Endothelial cell of umbilical vein (primary cell): ENCODE results near the gene MINK1. TPM values are rescaled to one million over a fixed set of nuclear protein-coding genes. Genes with fewer than 3 reads are reported as not detected.

Source experiments
- BruUV-seq: library from RNA; stranded (reverse); fragments of 400-500 nt; replicated peaks from 2 replicates; lab custom pipeline; 2021; lab: Mats Ljungman, UMichigan
- CTCF ChIA-PET: fragments of 300-600, 350-600 bp; sonication (Branson Sonifier 250); formaldehyde crosslinking; loops from one replicate; lab custom pipeline; 2021; ENCODE audit warnings: antibody characterized with exemption, inconsistent platforms; lab: Charles Lee
- POLR2A ChIA-PET: fragments of 300-600, 350-600 bp; sonication (Branson Sonifier 250); formaldehyde crosslinking; loops from one replicate; lab custom pipeline; 2021; ENCODE audit warnings: antibody characterized with exemption, inconsistent platforms; lab: Charles Lee
- DNase-seq: peaks from one replicate; pipeline ENCODE4 v3.0.0-alpha.2; 2011; ENCODE audit warnings: low read depth, low spot score
- FAIRE-seq: peaks from 2 replicates; lab custom pipeline; 2011; peaks lifted over from hg19 to GRCh38; lab: Jason Lieb, UNC
- H2AFZ ChIP-seq: 2 replicates; pipeline ENCODE4 v1.6.0; 2012; ENCODE audit warnings: low read depth, low read length, control low read depth, inconsistent platforms
- H3K27ac ChIP-seq: 2 replicates; pipeline ENCODE4 v1.5.1; 2011; ENCODE audit warnings: low read depth, mild to moderate bottlenecking, control low read depth, low read length, moderate library complexity; ENCODE audit not compliant: insufficient read depth
- H3K27me3 ChIP-seq, 2 experiments: 2 replicates each; pipeline versions ENCODE4 v1.6.0 to v1.6.1; 2011; ENCODE audit warnings: low read length in 2 of 2, mixed read lengths in 1 of 2; ENCODE audit not compliant: control insufficient read depth in 2 of 2, insufficient read depth in 2 of 2
- H3K36me3 ChIP-seq, 2 experiments: 2 replicates in 1 of 2; 3 replicates in 1 of 2; pipeline ENCODE4 v1.5.1; 2011; ENCODE audit warnings: low read length in 2 of 2, mild to moderate bottlenecking in 1 of 2, moderate library complexity in 1 of 2; ENCODE audit not compliant: control insufficient read depth in 2 of 2, insufficient read depth in 2 of 2; ENCODE audit errors: extremely low read depth in 1 of 2
- H3K4me1 ChIP-seq: 3 replicates; pipeline ENCODE4 v1.5.1; 2011; ENCODE audit warnings: mild to moderate bottlenecking, low read length; ENCODE audit not compliant: control insufficient read depth, insufficient read depth; ENCODE audit errors: extremely low read depth
- H3K4me2 ChIP-seq: 2 replicates; pipeline ENCODE4 v1.6.1; 2011; ENCODE audit warnings: low read length, control low read depth, mixed read lengths; ENCODE audit not compliant: insufficient read depth
- H3K4me3 ChIP-seq, 3 experiments: fragments of 200-600 bp in 1 of 3; sonication (generic), shearing (Covaris generic) in 1 of 3; replicated peaks in 1 of 3; 2 replicates each; pipeline ENCODE4 v1.5.1; 2011 to 2016; ENCODE audit warnings: control low read depth in 3 of 3, low read length in 3 of 3, mild to moderate bottlenecking in 2 of 3, inconsistent platforms in 1 of 3, low read depth in 1 of 3, moderate library complexity in 1 of 3; ENCODE audit not compliant: insufficient read depth in 1 of 3
- H3K79me2 ChIP-seq: 2 replicates; pipeline ENCODE4 v1.6.0; 2012; ENCODE audit warnings: low read length, inconsistent platforms; ENCODE audit not compliant: control insufficient read depth, insufficient read depth
- H3K9ac ChIP-seq: replicated peaks from 2 replicates; pipeline ENCODE3; 2011; ENCODE audit warnings: low read length, control low read depth; ENCODE audit not compliant: insufficient read depth; ENCODE audit errors: extremely low read depth
- H3K9me1 ChIP-seq: replicated peaks from 3 replicates; pipeline ENCODE4 v1.6.0; 2011; ENCODE audit warnings: mild to moderate bottlenecking, low read length; ENCODE audit not compliant: control insufficient read depth, insufficient read depth; ENCODE audit errors: extremely low read depth
- H3K9me3 ChIP-seq: replicated peaks from 2 replicates; pipeline ENCODE4 v1.5.1; 2012; ENCODE audit warnings: low read length, inconsistent platforms; ENCODE audit not compliant: control insufficient read depth, insufficient read depth
- H4K20me1 ChIP-seq: replicated peaks from 2 replicates; pipeline ENCODE3; 2011; ENCODE audit warnings: mild to moderate bottlenecking, low read length; ENCODE audit not compliant: control insufficient read depth, insufficient read depth; ENCODE audit errors: extremely low read depth
- EZH2 ChIP-seq: IDR thresholded peaks from 2 replicates; pipeline ENCODE4 v1.6.1; 2012; ENCODE audit warnings: borderline replicate concordance, low read depth, mild to moderate bottlenecking, moderate library complexity, low read length, inconsistent platforms; ENCODE audit not compliant: severe bottlenecking
- FOS ChIP-seq: IDR thresholded peaks from 2 replicates; pipeline ENCODE4 v1.6.1; 2011; ENCODE audit warnings: mild to moderate bottlenecking, low read length, moderate library complexity, borderline replicate concordance; ENCODE audit not compliant: insufficient read depth
- GATA2 ChIP-seq: IDR thresholded peaks from 2 replicates; pipeline ENCODE4 v1.7.0; 2011; ENCODE audit warnings: low read depth, mild to moderate bottlenecking, moderate library complexity, mixed read lengths, low read length; ENCODE audit not compliant: insufficient read length, insufficient read depth
- JUN ChIP-seq: IDR thresholded peaks from 2 replicates; pipeline ENCODE4 v1.6.1; 2011; ENCODE audit warnings: borderline replicate concordance, low read depth; ENCODE audit not compliant: insufficient read length, insufficient read depth
- MYC ChIP-seq: IDR thresholded peaks from one replicate; pipeline ENCODE4 v1.6.1; 2011; ENCODE audit warnings: mild to moderate bottlenecking, low read depth, low read length
- POLR2A ChIP-seq: IDR thresholded peaks from 2 replicates; pipeline ENCODE4 v1.6.1; 2012; ENCODE audit warnings: low read depth, mild to moderate bottlenecking, control low read depth, low read length
- POLR2AphosphoS5 ChIP-seq: IDR thresholded peaks from 2 replicates; pipeline ENCODE4 v1.6.1; 2012; ENCODE audit warnings: low read depth, mild to moderate bottlenecking, control low read depth, low read length, moderate library complexity; ENCODE audit not compliant: insufficient read depth
- dilution Hi-C: fragments of 300-500 bp; cut with MboI; formaldehyde crosslinking; loops from one replicate; pipeline ENCODE4 v1.15.0; 2019; ENCODE audit warnings: low sequenced_read_pairs; ENCODE audit not compliant: extremely low pct_ligation_motif_present
- intact Hi-C: fragments of 100-400 bp; cut with micrococcal nuclease; formaldehyde crosslinking; loops from one replicate; pipeline ENCODE4 v1.10.0; 2022
- polyA plus RNA-seq, 4 experiments: library from polyadenylated mRNA; depleted of rRNA in 3 of 4; stranded (reverse) in 3 of 4; unstranded in 1 of 4; fragments of >200 nt; gene quantifications; 2 replicates each; pipeline versions ENCODE4 v1.2.1 to v1.2.3, GENCODE V29; 2011 to 2012; ENCODE audit warnings: missing spikeins in 1 of 4
- total RNA-seq: library from RNA; stranded (reverse); gene quantifications from 2 replicates; pipeline ENCODE4 v1.2.3, GENCODE V29; 2021
- TF ChIP-seq, protein P1 (sequence below): IDR thresholded peaks from 2 replicates; pipeline ENCODE4 v1.6.1; 2011; ENCODE audit not compliant: insufficient read depth, insufficient read length
- TF ChIP-seq, protein P2 (sequence below), 2 donors: IDR thresholded peaks; 1 replicate in 1 of 2; 2 replicates in 1 of 2; pipeline ENCODE4 v1.5.1; 2011; ENCODE audit warnings: low read length in 2 of 2, mild to moderate bottlenecking in 2 of 2, moderate library complexity in 2 of 2, control low read depth in 1 of 2, inconsistent platforms in 1 of 2, low read depth in 1 of 2; ENCODE audit not compliant: insufficient read depth in 1 of 2; ENCODE audit errors: extremely low read depth in 1 of 2

Gene MINK1
- total and polyA plus RNA-seq, 2 donors (not counting 3 experiments of a cell fraction or from before 2014, with no cell fraction given): 53.6 to 89.4 TPM

DNA sequence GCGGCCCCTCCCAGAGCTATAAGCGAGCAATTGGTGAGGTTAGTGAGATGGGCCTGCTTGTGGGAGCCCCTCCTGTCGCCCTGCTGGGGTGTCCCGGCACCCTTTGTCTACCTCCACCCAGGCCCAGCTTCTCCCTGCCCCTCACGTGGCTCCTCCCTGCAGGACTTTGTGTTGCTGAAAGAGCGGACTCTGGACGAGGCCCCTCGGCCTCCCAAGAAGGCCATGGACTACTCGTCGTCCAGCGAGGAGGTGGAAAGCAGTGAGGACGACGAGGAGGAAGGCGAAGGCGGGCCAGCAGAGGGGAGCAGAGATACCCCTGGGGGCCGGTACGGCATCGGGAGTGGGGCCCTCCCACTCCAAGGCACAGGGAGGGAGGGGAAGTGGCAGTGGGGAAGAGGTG is 60.1 kb downstream of the MINK1 start:
- ChIA-PET CTCF (no interaction called here), POLR2A (no interaction called here)
- DNase-seq: no peak
- H3K4me1 ChIP-seq: no peaks in the 10 kb centered on the region
- no peak overlapping the region for H3K9ac ChIP-seq
- no peak overlapping the region for H3K4me2 ChIP-seq
- no peak for FAIRE-seq
- H3K79me2 ChIP-seq: no peaks in the 10 kb centered on the region
- intact Hi-C loops (no loop called here), dilution Hi-C loops (no loop called here)
- no peaks in the 10 kb centered on the region for H3K27me3 ChIP-seq
- no peak overlapping the region for H3K4me3 ChIP-seq
- H2AFZ ChIP-seq: no peak overlapping the region
- no peaks in the 10 kb centered on the region for H3K9me3 ChIP-seq
- no peaks in the 10 kb centered on the region for H3K9me1 ChIP-seq
- H4K20me1 ChIP-seq: no peaks in the 10 kb centered on the region
- BruUV-seq: no TSS peak
- H3K27ac ChIP-seq: no peak overlapping the region
- TF ChIP-seq POLR2A (no peak), FOS (no peak), EZH2 (no peak)
- TF ChIP-seq, protein P1, sequence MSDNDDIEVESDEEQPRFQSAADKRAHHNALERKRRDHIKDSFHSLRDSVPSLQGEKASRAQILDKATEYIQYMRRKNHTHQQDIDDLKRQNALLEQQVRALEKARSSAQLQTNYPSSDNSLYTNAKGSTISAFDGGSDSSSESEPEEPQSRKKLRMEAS: no peak
- peaks cover 0 to 65% of the 10 kb centered on the region in 2 experiments for H3K36me3 ChIP-seq

DNA sequence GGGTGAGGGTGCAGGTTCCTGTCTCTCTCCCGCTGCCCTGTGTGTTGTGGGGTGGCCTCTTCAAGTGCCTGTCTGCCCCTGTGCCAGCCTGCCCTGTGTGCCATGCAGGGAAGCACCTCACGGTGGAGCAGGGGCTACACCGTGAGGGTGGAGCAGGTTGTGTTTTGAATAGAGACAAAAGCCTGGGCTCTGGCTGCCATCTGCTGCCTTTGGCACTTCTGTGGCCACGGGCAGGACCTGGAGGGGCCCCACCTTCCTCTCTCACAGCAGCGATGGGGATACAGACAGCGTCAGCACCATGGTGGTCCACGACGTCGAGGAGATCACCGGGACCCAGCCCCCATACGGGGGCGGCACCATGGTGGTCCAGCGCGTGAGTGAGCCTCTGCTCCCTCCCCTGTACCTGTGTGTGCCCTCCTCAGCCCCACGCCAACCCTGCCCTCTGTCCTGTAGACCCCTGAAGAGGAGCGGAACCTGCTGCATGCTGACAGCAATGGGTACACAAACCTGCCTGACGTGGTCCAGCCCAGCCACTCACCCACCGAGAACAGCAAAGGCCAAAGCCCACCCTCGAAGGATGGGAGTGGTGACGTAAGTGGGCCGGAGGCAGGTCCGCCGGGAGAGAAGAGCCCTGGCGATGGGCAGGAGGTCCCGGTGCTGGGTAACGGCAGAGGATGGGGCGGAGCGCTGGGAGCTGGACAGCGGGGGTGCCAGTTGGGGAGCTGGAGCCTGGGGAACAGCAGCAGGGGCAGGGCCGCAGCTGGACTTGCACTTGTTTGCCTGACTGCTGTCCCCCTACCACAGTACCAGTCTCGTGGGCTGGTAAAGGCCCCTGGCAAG is 60.8 kb downstream of the MINK1 start:
- intact Hi-C loops: no loop called here
- POLR2A ChIA-PET: no interaction called here

More for the DNA sequence above, 60.8 kb downstream of the MINK1 start:
- Histone ChIP-seq H3K9me3 (no peaks in the 10 kb centered on the region), H3K27ac (no peak overlapping the region), H3K79me2 (no peaks in the 10 kb centered on the region), H3K4me1 (no peaks in the 10 kb centered on the region), H3K36me3 (peaks cover 0 to 65% of the 10 kb centered on the region in 2 experiments), H3K9ac (no peak overlapping the region), H2AFZ (no peak overlapping the region), H3K4me2 (no peak overlapping the region), H3K4me3 (no peak overlapping the region), H3K9me1 (no peaks in the 10 kb centered on the region), H4K20me1 (no peaks in the 10 kb centered on the region), H3K27me3 (no peaks in the 10 kb centered on the region)
- DNase-seq (no peak), FAIRE-seq (no peak)
- BruUV-seq: no TSS peak
- TF ChIP-seq FOS (no peak), POLR2AphosphoS5 (no peak), POLR2A (no peak), JUN (no peak), GATA2 (no peak), MYC (no peak), EZH2 (no peak)
- TF ChIP-seq, protein P1: no peak
- TF ChIP-seq, protein P2, sequence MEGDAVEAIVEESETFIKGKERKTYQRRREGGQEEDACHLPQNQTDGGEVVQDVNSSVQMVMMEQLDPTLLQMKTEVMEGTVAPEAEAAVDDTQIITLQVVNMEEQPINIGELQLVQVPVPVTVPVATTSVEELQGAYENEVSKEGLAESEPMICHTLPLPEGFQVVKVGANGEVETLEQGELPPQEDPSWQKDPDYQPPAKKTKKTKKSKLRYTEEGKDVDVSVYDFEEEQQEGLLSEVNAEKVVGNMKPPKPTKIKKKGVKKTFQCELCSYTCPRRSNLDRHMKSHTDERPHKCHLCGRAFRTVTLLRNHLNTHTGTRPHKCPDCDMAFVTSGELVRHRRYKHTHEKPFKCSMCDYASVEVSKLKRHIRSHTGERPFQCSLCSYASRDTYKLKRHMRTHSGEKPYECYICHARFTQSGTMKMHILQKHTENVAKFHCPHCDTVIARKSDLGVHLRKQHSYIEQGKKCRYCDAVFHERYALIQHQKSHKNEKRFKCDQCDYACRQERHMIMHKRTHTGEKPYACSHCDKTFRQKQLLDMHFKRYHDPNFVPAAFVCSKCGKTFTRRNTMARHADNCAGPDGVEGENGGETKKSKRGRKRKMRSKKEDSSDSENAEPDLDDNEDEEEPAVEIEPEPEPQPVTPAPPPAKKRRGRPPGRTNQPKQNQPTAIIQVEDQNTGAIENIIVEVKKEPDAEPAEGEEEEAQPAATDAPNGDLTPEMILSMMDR (IDR thresholded peaks at IDR 0.05; ENCODE audit: extremely low read depth in 1 of 2, insufficient read depth in 1 of 2, low read depth in 1 of 2, low read length in 2 of 2): no peak
- CTCF ChIA-PET: interaction anchor here (1.1 kb wide), 1 partner anchor 184 kb away, joined by 6 read pairs; the partner anchor contains the start of gene ARRB2
- dilution Hi-C loops: no loop called here
